GM12878 (cell line): ENCODE results near the gene CACNA2D4. TPM values are rescaled to one million over a fixed set of nuclear protein-coding genes. Genes with fewer than 3 reads are reported as not detected.

ENCODE experiments used
- ATAC-seq: fragments of 200-7000 bp; cut with Tn5 transposase; 3 replicates; pipeline ENCODE4 v1.9.1; 2020; ENCODE audit warnings: mild to moderate bottlenecking, moderate library complexity
- BruUV-seq: library from RNA; stranded (reverse); fragments of 400-500 nt; replicated peaks from 2 replicates; lab custom pipeline; 2021; lab: Mats Ljungman, UMichigan
- CTCF ChIA-PET: fragments of 300-600 bp; sonication (Branson Sonifier 250); formaldehyde crosslinking; extraction: SDS; loops from one replicate; lab custom pipeline; 2021; ENCODE audit warnings: inconsistent platforms; lab: Yijun Ruan, JAX
- POLR2A ChIA-PET: fragments of 350-600 bp; formaldehyde crosslinking; extraction: SDS; loops from one replicate; lab custom pipeline; 2021; ENCODE audit warnings: inconsistent platforms; lab: Charles Lee
- RAD21 ChIA-PET: fragments of 300-600 bp; sonication (Branson Sonifier 250); formaldehyde crosslinking; loops from one replicate; lab custom pipeline; 2023; ENCODE audit warnings: antibody characterized with exemption; ENCODE audit not compliant: unreplicated experiment; lab: Charles Lee
- SMC1A ChIA-PET: fragments of 300-600 bp; sonication (Branson Sonifier 250); formaldehyde crosslinking; loops from one replicate; lab custom pipeline; 2023; ENCODE audit not compliant: unreplicated experiment, uncharacterized antibody; lab: Charles Lee
- DNase-seq: peaks from one replicate; pipeline ENCODE4 v3.0.0-alpha.2; 2011; ENCODE audit warnings: low read depth, low spot score
- FAIRE-seq: peaks from 3 replicates; lab custom pipeline; 2011; peaks lifted over from hg19 to GRCh38; lab: Jason Lieb, UNC
- H2AFZ ChIP-seq: 2 replicates; pipeline ENCODE4 v1.6.0; 2011; ENCODE audit warnings: low read depth, low read length, control low read depth; ENCODE audit not compliant: control insufficient read depth
- H3K27ac ChIP-seq: 2 replicates; pipeline ENCODE4 v1.5.1; 2011; ENCODE audit warnings: control low read depth; ENCODE audit not compliant: control insufficient read depth, insufficient read depth
- H3K27me3 ChIP-seq, 2 experiments: replicated peaks in 1 of 2; 2 replicates each; pipeline versions ENCODE4 v1.6.0 to v1.6.1; 2011; ENCODE audit warnings: low read length in 1 of 2; ENCODE audit not compliant: control insufficient read depth in 2 of 2, insufficient read depth in 2 of 2
- H3K36me3 ChIP-seq, 2 experiments: 2 replicates each; pipeline ENCODE4 v1.5.1; 2011; ENCODE audit warnings: low read length in 1 of 2; ENCODE audit not compliant: control insufficient read depth in 2 of 2, insufficient read depth in 2 of 2
- H3K4me1 ChIP-seq: 2 replicates; pipeline ENCODE4 v1.6.1; 2011; ENCODE audit warnings: mild to moderate bottlenecking, low read length, moderate library complexity, mixed read lengths; ENCODE audit not compliant: control insufficient read depth, insufficient read depth
- H3K4me2 ChIP-seq: 2 replicates; pipeline ENCODE4 v1.6.0; 2011; ENCODE audit warnings: control low read depth; ENCODE audit not compliant: control insufficient read depth, insufficient read depth
- H3K4me3 ChIP-seq: fragments of 200-600 bp; sonication (generic); 2 replicates; pipeline ENCODE4 v1.5.1; 2016
- H3K79me2 ChIP-seq: 2 replicates; pipeline ENCODE4 v1.6.0; 2011; ENCODE audit warnings: low read length; ENCODE audit not compliant: control insufficient read depth, insufficient read depth
- H3K9ac ChIP-seq: 2 replicates; pipeline ENCODE4 v1.8.0; 2011; ENCODE audit warnings: low read length, control low read depth, mixed read lengths; ENCODE audit not compliant: control insufficient read depth, insufficient read depth
- H3K9me3 ChIP-seq: replicated peaks from 3 replicates; pipeline ENCODE4 v1.5.1; 2011; ENCODE audit warnings: mild to moderate bottlenecking, low read length; ENCODE audit not compliant: control insufficient read depth, insufficient read depth
- H4K20me1 ChIP-seq: 2 replicates; pipeline ENCODE4 v1.6.0; 2011; ENCODE audit not compliant: control insufficient read depth, insufficient read depth
- MEF2B ChIP-seq: fragments of 450-650 bp; IDR thresholded peaks from 2 replicates; pipeline ENCODE4 v1.6.1; 2018; ENCODE audit warnings: mild to moderate bottlenecking, moderate library complexity; ENCODE audit not compliant: partially characterized antibody, poor library complexity, severe bottlenecking
- SPI1 ChIP-seq: IDR thresholded peaks from 2 replicates; pipeline ENCODE4 v1.6.1; 2011; ENCODE audit warnings: low read depth, mild to moderate bottlenecking, low read length, moderate library complexity, borderline replicate concordance; ENCODE audit not compliant: insufficient read depth
- WGBS: methylation state at CpG from one replicate; pipeline ENCODE4 v1.1.6; 2016; ENCODE audit warnings: low lambda C conversion rate; ENCODE audit not compliant: insufficient replicate concordance, insufficient coverage; ENCODE audit errors: missing lambda C conversion rate; 5-methylcytosine and 5-hydroxymethylcytosine counted together
- in situ Hi-C: fragments of 300-500 bp; cut with MboI; formaldehyde crosslinking; loops from 9 replicates; pipeline ENCODE4 v1.14.3; 2018; ENCODE audit warnings: mixed read lengths
- intact Hi-C: fragments of 100-400 bp; cut with micrococcal nuclease; formaldehyde crosslinking; loops from one replicate; pipeline ENCODE4 v1.14.2; 2022; ENCODE audit not compliant: unreplicated experiment
- polyA plus RNA-seq, 11 experiments: library from polyadenylated mRNA; depleted of rRNA in 4 of 11; unstranded in 6 of 11; stranded (reverse) in 5 of 11; fragments of >200 nt; fragmentation: Nextera tagmentation in 4 of 11; fragmentation: Illumina TruSeq in 1 of 11; extraction: Ambion mirVana in 4 of 11; extraction: Trizol in 1 of 11; gene quantifications; 1 replicate in 1 of 11; 2 replicates in 10 of 11; pipeline versions ENCODE4 v1.2.1 to v1.2.3, GENCODE V29; 2011 to 2016; ENCODE audit warnings: inconsistent platforms in 2 of 11, missing spikeins in 2 of 11, low read depth in 1 of 11
- total RNA-seq, 4 experiments: library from RNA; depleted of rRNA in 3 of 4; stranded (reverse); fragments of >200 nt in 3 of 4; fragmentation: Illumina TruSeq in 1 of 4; extraction: Trizol in 1 of 4; gene quantifications; 2 replicates each; pipeline versions ENCODE4 v1.2.1 to v1.2.3, GENCODE V29; 2013 to 2021
- TF ChIP-seq, protein P1 (sequence below): IDR thresholded peaks from 2 replicates; pipeline ENCODE4 v1.6.1; 2012; ENCODE audit warnings: mild to moderate bottlenecking, low read depth, low read length

The CACNA2D4 gene
- total and polyA plus RNA-seq, 10 of the 15 experiments (the other 5 are each of a cell fraction or from before 2014, with no cell fraction given): 0.03 to 1.0 (median 0.65) TPM

DNA sequence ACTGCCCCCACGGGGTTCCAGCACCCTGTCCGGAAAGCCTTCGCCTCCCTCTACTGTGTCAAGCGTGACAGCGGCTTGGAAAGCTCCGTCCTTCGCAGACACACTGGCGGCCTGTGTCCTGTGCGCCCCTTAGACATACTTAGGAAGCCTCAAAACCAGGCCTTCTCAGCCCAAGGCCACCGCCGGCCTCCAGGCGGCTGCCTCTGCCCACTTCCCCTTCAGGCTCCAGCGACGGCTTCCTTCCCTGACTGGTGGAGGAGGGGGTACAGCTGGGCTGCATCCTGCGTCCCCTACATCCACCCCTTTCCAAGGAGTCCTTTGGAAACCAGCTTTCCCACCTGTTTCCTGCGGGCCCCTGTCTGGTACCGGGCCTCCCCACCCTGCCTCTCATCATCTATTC is 2.5 kb upstream of the CACNA2D4 start:
- Histone ChIP-seq H3K36me3 (no peaks in the 10 kb centered on the region), H3K79me2 (no peaks in the 10 kb centered on the region), H3K9ac (no peak overlapping the region), H3K27ac (no peak overlapping the region), H3K4me2 (no peak overlapping the region), H3K4me3 (no peak overlapping the region), H3K27me3 (peaks cover 0 to 6% of the 10 kb centered on the region in 2 experiments; a peak in 2 of 4 replicates), H3K4me1 (peaks cover 8% of the 10 kb centered on the region; the same call in 1 of the 2 replicates), H2AFZ (no peak overlapping the region), H4K20me1 (no peaks in the 10 kb centered on the region), H3K9me3 (no peaks in the 10 kb centered on the region; the same call in 2 of the 3 replicates)
- ChIA-PET RAD21 (no interaction called here), CTCF (interaction anchor here (3.2 kb wide), 1 partner anchor 19 kb away, joined by 12 read pairs; no protein-coding TSS in a partner anchor), SMC1A (interaction anchor here (1.7 kb wide), 1 partner anchor 19 kb away, joined by 4 read pairs; no protein-coding TSS in a partner anchor), POLR2A (no interaction called here)
- in situ Hi-C loops: no loop called here
- FAIRE-seq: no peak
- no peak for DNase-seq
- ATAC-seq: no peak
- peak; percentile 10; the same call in 1 of the 2 replicates for TF ChIP-seq SPI1
- no peak for TF ChIP-seq MEF2B
- TF ChIP-seq, protein P1, sequence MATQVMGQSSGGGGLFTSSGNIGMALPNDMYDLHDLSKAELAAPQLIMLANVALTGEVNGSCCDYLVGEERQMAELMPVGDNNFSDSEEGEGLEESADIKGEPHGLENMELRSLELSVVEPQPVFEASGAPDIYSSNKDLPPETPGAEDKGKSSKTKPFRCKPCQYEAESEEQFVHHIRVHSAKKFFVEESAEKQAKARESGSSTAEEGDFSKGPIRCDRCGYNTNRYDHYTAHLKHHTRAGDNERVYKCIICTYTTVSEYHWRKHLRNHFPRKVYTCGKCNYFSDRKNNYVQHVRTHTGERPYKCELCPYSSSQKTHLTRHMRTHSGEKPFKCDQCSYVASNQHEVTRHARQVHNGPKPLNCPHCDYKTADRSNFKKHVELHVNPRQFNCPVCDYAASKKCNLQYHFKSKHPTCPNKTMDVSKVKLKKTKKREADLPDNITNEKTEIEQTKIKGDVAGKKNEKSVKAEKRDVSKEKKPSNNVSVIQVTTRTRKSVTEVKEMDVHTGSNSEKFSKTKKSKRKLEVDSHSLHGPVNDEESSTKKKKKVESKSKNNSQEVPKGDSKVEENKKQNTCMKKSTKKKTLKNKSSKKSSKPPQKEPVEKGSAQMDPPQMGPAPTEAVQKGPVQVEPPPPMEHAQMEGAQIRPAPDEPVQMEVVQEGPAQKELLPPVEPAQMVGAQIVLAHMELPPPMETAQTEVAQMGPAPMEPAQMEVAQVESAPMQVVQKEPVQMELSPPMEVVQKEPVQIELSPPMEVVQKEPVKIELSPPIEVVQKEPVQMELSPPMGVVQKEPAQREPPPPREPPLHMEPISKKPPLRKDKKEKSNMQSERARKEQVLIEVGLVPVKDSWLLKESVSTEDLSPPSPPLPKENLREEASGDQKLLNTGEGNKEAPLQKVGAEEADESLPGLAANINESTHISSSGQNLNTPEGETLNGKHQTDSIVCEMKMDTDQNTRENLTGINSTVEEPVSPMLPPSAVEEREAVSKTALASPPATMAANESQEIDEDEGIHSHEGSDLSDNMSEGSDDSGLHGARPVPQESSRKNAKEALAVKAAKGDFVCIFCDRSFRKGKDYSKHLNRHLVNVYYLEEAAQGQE: no peak
- 32% methylated on average over 17 of the region's 17 CpGs for WGBS
- intact Hi-C loops: no loop called here
- no TSS peak for BruUV-seq
